A549 (cell line): ENCODE results near the gene TRAPPC4. TPM values are rescaled to one million over a fixed set of nuclear protein-coding genes. Genes with fewer than 3 reads are reported as not detected.
"Not testable (repeated sequence)": the region's sequence is repeated elsewhere in the genome, so short reads cannot be mapped to it uniquely, and the experiment has no call there.

Experiments
- ATAC-seq, 2 experiments: fragments of 200-7000 bp in 1 of 2; fragments of >200 bp in 1 of 2; cut with Nextera tagmentation in 1 of 2; cut with Tn5 transposase in 1 of 2; 3 replicates each; pipeline versions ENCODE4 v1.8.0 to v1.9.1; 2018 to 2020; ENCODE audit warnings: mild to moderate bottlenecking in 1 of 2, moderate library complexity in 1 of 2
- CTCF ChIA-PET: fragments of 300-600 bp; sonication (Branson Sonifier 250); formaldehyde crosslinking; extraction: SDS; loops from one replicate; lab custom pipeline; 2021; ENCODE audit warnings: antibody characterized with exemption, inconsistent platforms; lab: Yijun Ruan, JAX
- POLR2A ChIA-PET: fragments of 350-600 bp; formaldehyde crosslinking; extraction: SDS; loops from one replicate; lab custom pipeline; 2021; ENCODE audit warnings: antibody characterized with exemption, inconsistent platforms; lab: Yijun Ruan, JAX
- DNase-seq, 2 experiments: peaks; one replicate each; pipeline versions ENCODE4 v3.0.0 to v3.0.0-alpha.2; 2011 to 2016; ENCODE audit warnings: low read depth in 1 of 2, low spot score in 1 of 2
- FAIRE-seq: peaks from 2 replicates; lab custom pipeline; 2011; peaks lifted over from hg19 to GRCh38; lab: Jason Lieb, UNC
- H3K27ac ChIP-seq, 2 experiments: fragments of >200 bp; sonication (Bioruptor Twin); formaldehyde crosslinking; 3 replicates each; pipeline ENCODE4 v1.5.1; 2016 to 2017
- H3K4me1 ChIP-seq: fragments of >200 bp; sonication (Bioruptor Twin); formaldehyde crosslinking; 3 replicates; pipeline ENCODE4 v1.6.1; 2016
- H3K4me2 ChIP-seq: fragments of >200 bp; sonication (Bioruptor Twin); formaldehyde crosslinking; 3 replicates; pipeline ENCODE4 v1.6.1; 2016
- H3K4me3 ChIP-seq: fragments of >200 bp; sonication (Bioruptor Twin); formaldehyde crosslinking; 3 replicates; pipeline ENCODE4 v1.5.1; 2016
- H3K9me3 ChIP-seq: fragments of >200 bp; sonication (Bioruptor Twin); formaldehyde crosslinking; 3 replicates; pipeline ENCODE4 v1.6.1; 2016
- CBX2 ChIP-seq: fragments of 200-600 bp; sonication (generic); IDR thresholded peaks from 2 replicates; pipeline ENCODE4 v1.6.1; 2016; ENCODE audit warnings: low read depth, mild to moderate bottlenecking, borderline replicate concordance
- E2F6 ChIP-seq: IDR thresholded peaks from 2 replicates; pipeline ENCODE4 v1.6.1; 2012; ENCODE audit warnings: low read depth, borderline replicate concordance
- EHF ChIP-seq: fragments of 250-450 bp; sonication (Bioruptor Pico); IDR thresholded peaks from 2 replicates; pipeline ENCODE4 v1.5.0; 2020; ENCODE audit warnings: mild to moderate bottlenecking
- EHMT2 ChIP-seq: fragments of 200-600 bp; sonication (generic); IDR thresholded peaks from 2 replicates; pipeline ENCODE4 v1.6.1; 2016; ENCODE audit warnings: antibody characterized with exemption, low read depth, mild to moderate bottlenecking, moderate library complexity
- EP300 ChIP-seq, 2 experiments: fragments of >200 bp; sonication (Bioruptor Twin); formaldehyde crosslinking; IDR thresholded peaks; 2 replicates in 1 of 2; 3 replicates in 1 of 2; pipeline ENCODE4 v1.6.1; 2016 to 2017
- JUN ChIP-seq, 2 experiments: fragments of >200 bp; sonication (Bioruptor Twin); formaldehyde crosslinking; IDR thresholded peaks; 2 replicates in 1 of 2; 3 replicates in 1 of 2; pipeline ENCODE4 v1.6.1; 2016 to 2017
- MAX ChIP-seq: IDR thresholded peaks from 2 replicates; pipeline ENCODE4 v1.6.1; 2012
- MYC ChIP-seq: IDR thresholded peaks from 2 replicates; pipeline ENCODE4 v1.6.1; 2012; ENCODE audit warnings: mild to moderate bottlenecking, inconsistent platforms, low read length, improper control_type of control experiment, borderline replicate concordance
- PHF8 ChIP-seq: fragments of 200-600 bp; sonication (generic); IDR thresholded peaks from 2 replicates; pipeline ENCODE4 v1.6.1; 2016; ENCODE audit warnings: low read depth, mild to moderate bottlenecking, antibody characterized with exemption, moderate library complexity, borderline replicate concordance
- POLR2A ChIP-seq: IDR thresholded peaks from 2 replicates; pipeline ENCODE4 v1.6.1; 2012; ENCODE audit warnings: mild to moderate bottlenecking, low read length
- POLR2AphosphoS2 ChIP-seq: conservative IDR thresholded peaks from 2 replicates; pipeline ENCODE4 v1.6.1; 2012; ENCODE audit warnings: low read length, improper control_type of control experiment, inconsistent platforms
- RFX5 ChIP-seq: fragments of 450-650 bp; IDR thresholded peaks from 2 replicates; pipeline ENCODE4 v1.7.1; 2014; ENCODE audit warnings: antibody characterized with exemption, mild to moderate bottlenecking, moderate library complexity
- SMC3 ChIP-seq: fragments of >200 bp; sonication (Bioruptor Twin); formaldehyde crosslinking; IDR thresholded peaks from 3 replicates; pipeline ENCODE4 v1.6.1; 2018; ENCODE audit warnings: inconsistent platforms
- USF2 ChIP-seq: fragments of 450-650 bp; IDR thresholded peaks from 2 replicates; pipeline ENCODE4 v1.6.1; 2014; ENCODE audit warnings: antibody characterized with exemption
- ZFP36 ChIP-seq: fragments of 450-650 bp; IDR thresholded peaks from 2 replicates; pipeline ENCODE4 v1.6.1; 2014; ENCODE audit warnings: borderline replicate concordance; ENCODE audit not compliant: partially characterized antibody
- WGBS: methylation state at CpG from one replicate; pipeline ENCODE4 v1.1.6; 2017; ENCODE audit errors: missing lambda C conversion rate; 5-methylcytosine and 5-hydroxymethylcytosine counted together
- polyA plus RNA-seq, 4 experiments: library from polyadenylated mRNA; depleted of rRNA in 3 of 4; stranded (reverse); fragments of >200 nt; fragmentation: RNase III in 1 of 4; extraction: RNeasy Plus Mini Kit Qiagen cat#74134 plus additional on column Dnase treatment in 1 of 4; gene quantifications; 2 replicates in 3 of 4; 3 replicates in 1 of 4; pipeline ENCODE4 v1.2.3, GENCODE V29; 2011 to 2017
- TF ChIP-seq, protein P1 (sequence below): fragments of >200 bp; sonication (Bioruptor Twin); formaldehyde crosslinking; IDR thresholded peaks from 3 replicates; pipeline ENCODE4 v1.6.1; 2016

Gene TRAPPC4
- polyA plus RNA-seq, 2 of the 4 experiments (the other 2 are of a cell fraction): 71.6 to 77.7 TPM

DNA sequence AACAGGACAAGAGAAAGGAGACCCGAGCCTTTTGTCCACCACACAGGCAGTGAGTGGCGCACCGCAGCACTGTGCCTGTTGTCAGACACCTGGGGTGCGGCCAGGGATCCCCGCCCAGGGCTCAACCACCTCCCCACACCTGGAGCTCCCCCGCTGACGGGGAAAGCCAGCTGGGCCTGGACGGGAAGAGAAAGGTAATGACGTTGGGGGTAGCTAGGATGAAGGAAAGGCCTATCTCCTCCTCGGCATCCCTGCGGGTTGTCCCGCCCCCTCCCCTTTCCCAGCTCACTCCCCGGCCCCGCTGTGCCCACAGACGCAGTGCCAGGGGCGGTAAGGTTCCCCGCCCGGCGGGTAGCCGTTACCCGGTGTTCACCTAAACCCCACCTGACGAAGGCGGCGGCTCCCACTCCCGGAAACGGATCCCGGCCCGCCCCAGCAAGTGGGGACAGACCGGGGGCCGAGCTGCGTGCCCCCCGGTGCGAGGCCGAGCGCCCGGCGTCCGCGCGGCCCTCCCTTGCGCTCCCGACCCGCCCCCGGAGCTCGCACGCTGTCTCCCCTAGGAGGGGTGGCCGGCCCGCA, 37.9 kb downstream of the TRAPPC4 start:
- ATAC-seq: peak; percentile 41 to 59
- Histone ChIP-seq H3K4me2 (peak overlapping the region; percentile 95), H3K27ac (peak overlapping the region; percentile 90 to 95), H3K4me3 (peak overlapping the region; percentile 82), H3K9me3 (no peaks in the 10 kb centered on the region), H3K4me1 (peaks cover 11% of the 10 kb centered on the region; the same call in 2 of the 3 replicates)
- CTCF ChIA-PET: interaction anchor here (0.9 to 2.6 kb wide), 10 partner anchors 9 to 367 kb away, joined by 3 to 8 read pairs (median 4); partner anchors contain the start of genes CENATAC and VPS11
- WGBS: 0% methylated on average over 9 of the region's 48 CpGs
- peak in 1 of 2 experiments; percentile 13 for DNase-seq
- FAIRE-seq: no peak
- TF ChIP-seq EHMT2 (no peak), PHF8 (peak; percentile 80), SMC3 (no peak), EHF (CRISPR knock-in tag) (no peak), POLR2AphosphoS2 (no peak), ZFP36 (no peak)
- POLR2A ChIA-PET: interaction anchor here (0.6 to 1.9 kb wide), 7 partner anchors 9 to 46 kb away, joined by 3 to 9 read pairs (median 4); partner anchors contain the start of genes DPAGT1 and VPS11

DNA sequence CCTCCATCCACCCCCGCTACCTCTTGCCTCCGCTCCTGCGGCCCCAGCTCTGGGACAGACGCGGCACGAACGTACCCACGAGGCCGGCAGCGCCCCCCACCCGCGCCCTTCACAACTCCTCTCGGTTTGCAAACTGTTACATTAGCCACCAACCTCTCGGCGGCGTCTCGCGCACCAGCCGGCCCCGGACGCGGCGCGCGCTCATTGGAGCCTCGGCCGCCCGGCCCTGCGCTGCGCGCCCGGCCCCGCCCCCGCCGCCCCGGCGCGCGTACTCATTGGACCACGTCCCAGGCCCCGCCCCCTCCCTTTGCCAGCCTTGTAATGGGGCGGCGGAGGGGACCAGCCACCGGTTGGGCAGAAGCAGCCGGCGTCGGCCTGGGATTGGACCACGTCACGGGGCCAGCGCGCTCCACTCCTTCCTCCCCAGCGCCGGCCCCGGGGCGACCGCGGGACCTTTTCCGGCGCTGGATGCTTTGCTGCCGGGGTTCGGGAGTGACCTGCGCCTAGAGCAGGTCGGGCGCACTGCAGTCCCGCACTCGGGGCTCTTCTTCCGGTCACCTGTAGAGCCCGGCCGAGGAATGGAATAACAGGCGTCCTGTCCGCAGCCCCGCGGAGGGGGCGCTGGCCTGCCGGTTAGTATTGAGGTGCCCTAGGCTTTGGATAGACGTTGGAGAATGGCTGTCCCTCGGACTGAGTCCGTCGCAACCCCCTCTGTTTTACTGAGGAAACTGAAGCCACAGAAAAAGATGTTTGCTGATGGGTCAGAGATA, 38.6 kb downstream of the TRAPPC4 start, which contains the start of gene HYOU1:
Gene HYOU1 (minus strand): TSS at position 206 of the 770 bp plus-strand sequence. CDS start 1,045 bp downstream, outside the sequence.
- H3K9me3 ChIP-seq: no peaks in the 10 kb centered on the region
- 0% methylated on average over 16 of the region's 79 CpGs for WGBS
- POLR2A ChIA-PET: interaction anchor here (0.6 to 1.9 kb wide), 8 partner anchors 10 to 45 kb away, joined by 3 to 9 read pairs (median 4); partner anchors contain the start of genes DPAGT1 and VPS11
- H3K4me1 ChIP-seq: peaks cover 11% of the 10 kb centered on the region; the same call in 2 of the 3 replicates
- FAIRE-seq: no peak
- DNase-seq: peak; percentile 87 to 94
- H3K27ac ChIP-seq: peak within 1 kb of the TSS; percentile 90 to 95
- TF ChIP-seq CBX2 (no peak), EP300 (IDR thresholded peaks at IDR 0.05) (no peak), RFX5 (peak; percentile 68; the same call in 1 of the 2 replicates), MAX (peak; percentile 51; the same call in 1 of the 2 replicates), JUN (IDR thresholded peaks at IDR 0.05) (peak; percentile 36 to 65; a peak in 2 of 5 replicates), USF2 (0 out of 2 replicates have a peak, but pooled peaks have one; percentile 15), E2F6 (0 out of 2 replicates have a peak, but pooled peaks have one; percentile 38), PHF8 (peak; percentile 47), POLR2A (peak; percentile 71), MYC (no peak; the same call in none of the 2 replicates)
- TF ChIP-seq, protein P1, sequence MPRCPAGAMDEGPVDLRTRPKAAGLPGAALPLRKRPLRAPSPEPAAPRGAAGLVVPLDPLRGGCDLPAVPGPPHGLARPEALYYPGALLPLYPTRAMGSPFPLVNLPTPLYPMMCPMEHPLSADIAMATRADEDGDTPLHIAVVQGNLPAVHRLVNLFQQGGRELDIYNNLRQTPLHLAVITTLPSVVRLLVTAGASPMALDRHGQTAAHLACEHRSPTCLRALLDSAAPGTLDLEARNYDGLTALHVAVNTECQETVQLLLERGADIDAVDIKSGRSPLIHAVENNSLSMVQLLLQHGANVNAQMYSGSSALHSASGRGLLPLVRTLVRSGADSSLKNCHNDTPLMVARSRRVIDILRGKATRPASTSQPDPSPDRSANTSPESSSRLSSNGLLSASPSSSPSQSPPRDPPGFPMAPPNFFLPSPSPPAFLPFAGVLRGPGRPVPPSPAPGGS: peak; percentile 66; the same call in 2 of the 3 replicates
- peak within 1 kb of the TSS; percentile 82 for H3K4me3 ChIP-seq
- peak; percentile 95 to 97 for ATAC-seq
- CTCF ChIA-PET: interaction anchor here (0.9 to 2.6 kb wide), 10 partner anchors 9 to 265 kb away, joined by 3 to 8 read pairs (median 4); partner anchors contain the start of genes CENATAC, HMBS and VPS11
- H3K4me2 ChIP-seq: peak within 1 kb of the TSS; percentile 95

DNA sequence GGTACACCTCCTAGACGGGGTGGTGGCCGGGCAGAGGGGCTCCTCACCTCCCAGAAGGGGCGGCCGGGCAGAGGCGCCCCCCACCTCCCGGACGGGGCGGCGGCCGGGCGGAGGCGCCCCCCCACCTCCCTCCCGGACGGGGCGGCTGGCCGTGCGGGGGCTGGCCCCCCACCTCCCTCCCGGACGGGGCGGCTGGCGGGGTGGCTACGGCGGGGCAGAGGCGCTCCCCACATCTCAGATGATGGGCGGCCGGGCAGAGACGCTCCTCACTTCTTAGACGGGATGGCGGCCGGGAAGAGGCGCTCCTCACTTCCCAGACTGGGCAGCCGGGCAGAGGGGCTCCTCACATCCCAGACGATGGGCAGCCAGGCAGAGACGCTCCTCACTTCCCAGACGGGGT, 40.6 kb downstream of the TRAPPC4 start:
- ATAC-seq, H3K27ac ChIP-seq, CTCF ChIA-PET, H3K4me2 ChIP-seq, FAIRE-seq, DNase-seq, POLR2A ChIA-PET, H3K9me3 ChIP-seq, H3K4me3 ChIP-seq: not testable (repeated sequence)
- 70% methylated on average over 3 of the region's 35 CpGs for WGBS
- H3K4me1 ChIP-seq: peaks cover 18% of the 10 kb centered on the region
